Measurements from ENCODE around the gene SDHA.
"Not testable (repeated sequence)": the region's sequence is repeated elsewhere in the genome, so short reads cannot be mapped to it uniquely, and the experiment has no call there.

The SDHA gene

DNA sequence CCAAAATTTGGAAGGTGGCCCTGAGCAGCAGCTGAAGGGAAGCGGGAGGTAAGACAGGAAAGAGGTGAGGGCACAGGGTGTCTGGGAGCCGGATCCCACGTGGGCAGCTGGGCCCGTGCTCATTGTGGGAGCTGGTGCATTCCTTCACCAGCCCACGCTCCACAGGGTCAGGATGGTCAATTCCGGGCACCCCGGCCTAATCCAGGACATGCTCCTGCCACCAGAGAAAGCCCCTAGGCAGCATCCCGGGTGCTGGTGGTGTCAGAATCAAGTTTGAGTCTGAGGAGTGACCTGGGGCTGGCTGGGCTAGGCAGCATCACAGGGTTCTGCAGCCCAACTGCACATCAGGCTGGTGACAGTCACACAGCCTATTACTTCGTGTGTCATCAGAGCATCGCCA is 46.2 kb downstream of the SDHA start:
- no peak for DNase-seq

GRCh38 chr5:266311-267026 is 48.3 kb downstream of the SDHA start:
- DNase-seq = not testable (repeated sequence)

GRCh38 chr5:267716-268115 is 49.6 kb downstream of the SDHA start:
- no peak for DNase-seq

DNA sequence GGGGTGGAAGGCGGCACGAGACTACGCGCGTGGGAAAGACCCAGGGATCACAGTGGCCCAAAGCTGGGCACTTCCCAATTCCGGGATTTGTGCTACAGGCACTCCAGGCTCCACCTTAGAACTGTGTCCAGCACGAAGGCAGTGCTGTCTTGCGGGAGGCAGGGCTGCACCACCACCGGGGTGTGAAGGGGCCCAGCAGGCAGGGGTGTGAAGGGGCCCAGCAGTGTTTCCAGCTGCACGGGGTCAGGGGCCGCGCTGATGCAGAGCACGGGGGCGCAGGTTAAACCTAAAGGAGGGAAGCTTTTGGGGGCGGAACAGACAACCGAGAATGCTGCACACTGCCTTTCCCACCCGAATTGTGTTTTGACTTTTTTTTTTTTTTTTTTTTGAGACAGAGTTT is 52.2 kb downstream of the SDHA start:
- no peak for DNase-seq

DNA sequence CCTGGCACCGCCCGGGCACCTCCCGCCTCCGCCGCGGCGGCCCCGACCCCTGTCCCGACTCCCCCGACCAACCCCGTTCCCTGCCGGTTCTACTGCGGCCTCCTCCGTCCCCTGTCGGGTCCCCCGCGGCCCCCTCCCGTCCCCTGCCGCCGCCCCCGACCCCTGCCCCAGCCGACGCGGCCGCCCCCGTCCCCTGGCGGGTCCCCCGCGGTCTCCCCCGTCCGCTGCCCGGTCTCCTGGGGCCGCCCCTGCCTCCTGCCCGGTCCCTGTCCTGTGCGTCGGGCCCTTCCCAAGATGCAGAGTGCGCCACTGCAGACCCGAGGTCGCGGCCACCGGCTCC is 53.7 kb downstream of the SDHA start:
- not testable (repeated sequence) for DNase-seq

DNA sequence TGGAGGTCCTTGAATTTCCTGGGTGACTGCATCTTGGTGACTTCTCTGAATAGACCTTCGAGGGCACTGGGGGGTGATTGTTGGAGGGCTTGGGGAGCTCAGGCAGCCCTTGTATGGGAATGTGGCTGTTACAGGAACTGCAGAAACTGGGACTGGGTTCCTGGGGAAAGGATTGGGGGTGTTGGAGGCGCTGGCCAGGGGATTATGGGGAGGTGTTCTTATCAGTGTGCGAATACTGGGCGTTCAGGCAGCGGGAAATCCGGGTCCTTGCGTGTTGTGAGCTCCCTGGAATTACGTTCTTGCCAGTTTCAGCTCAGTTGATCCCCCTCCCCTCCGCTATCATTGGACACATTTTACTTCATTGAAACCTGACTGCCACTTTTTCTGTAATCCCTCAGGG is 55.0 kb downstream of the SDHA start:
- DNase-seq = not testable (repeated sequence)

DNA sequence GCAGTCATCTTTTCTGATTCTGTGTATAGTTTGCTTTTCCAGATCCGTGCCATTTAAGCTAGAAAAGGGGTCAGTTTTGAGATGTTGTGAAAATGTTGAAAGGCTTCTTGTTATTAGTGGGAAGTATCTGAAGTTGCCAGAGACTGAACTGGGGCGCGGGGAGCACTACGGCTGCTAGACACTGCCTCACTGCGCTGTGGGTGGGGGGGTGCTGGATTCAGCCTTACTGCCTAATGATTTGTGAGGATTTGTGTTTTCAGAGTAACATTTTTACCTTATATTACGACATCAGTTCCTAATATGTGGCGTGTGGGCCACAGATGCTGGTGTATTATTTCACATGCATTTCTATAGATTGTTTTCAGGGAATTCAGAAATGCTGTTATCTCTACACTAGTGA is 55.4 kb downstream of the SDHA start:
- not testable (repeated sequence) for DNase-seq

GRCh38 chr5:274346-274745 is 56.2 kb downstream of the SDHA start:
- not testable (repeated sequence) for DNase-seq

- DNase-seq = no peak
These were observed 60.5 kb downstream of the SDHA start for GRCh38 chr5:278646-279045.

DNA sequence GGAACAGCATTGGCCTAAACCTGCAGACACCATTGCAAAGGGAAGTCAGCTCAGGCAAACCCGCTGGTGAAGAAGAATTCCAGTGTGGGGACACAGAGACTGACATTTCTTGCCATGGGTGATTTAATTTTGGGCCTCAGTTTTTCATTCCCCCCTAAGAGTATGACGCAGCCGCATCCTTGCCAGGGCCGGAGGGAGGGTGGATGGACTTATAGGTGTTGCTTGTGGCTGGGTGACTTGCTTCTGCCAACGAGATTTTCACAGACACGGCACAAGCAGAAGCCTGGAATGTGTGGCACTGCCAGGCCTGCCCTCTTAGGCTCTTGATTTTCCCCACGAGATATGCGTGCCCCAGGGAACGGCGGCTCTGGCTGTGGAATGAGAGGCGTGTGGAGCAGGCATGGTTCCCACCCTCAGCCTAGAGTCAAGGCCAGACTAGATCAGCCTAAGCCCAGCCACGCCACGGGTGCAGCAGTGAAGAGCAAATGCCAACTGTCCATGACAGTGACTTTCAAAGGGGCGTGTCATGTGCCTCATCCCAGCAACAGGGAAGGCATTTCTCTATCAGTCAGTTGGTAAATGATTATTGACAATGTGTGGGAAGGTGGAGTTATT is 61.0 kb downstream of the SDHA start:
- DNase-seq = not testable (repeated sequence)

GRCh38 chr5:285991-286557 is 68.0 kb downstream of the SDHA start:
- DNase-seq = no peak

DNA sequence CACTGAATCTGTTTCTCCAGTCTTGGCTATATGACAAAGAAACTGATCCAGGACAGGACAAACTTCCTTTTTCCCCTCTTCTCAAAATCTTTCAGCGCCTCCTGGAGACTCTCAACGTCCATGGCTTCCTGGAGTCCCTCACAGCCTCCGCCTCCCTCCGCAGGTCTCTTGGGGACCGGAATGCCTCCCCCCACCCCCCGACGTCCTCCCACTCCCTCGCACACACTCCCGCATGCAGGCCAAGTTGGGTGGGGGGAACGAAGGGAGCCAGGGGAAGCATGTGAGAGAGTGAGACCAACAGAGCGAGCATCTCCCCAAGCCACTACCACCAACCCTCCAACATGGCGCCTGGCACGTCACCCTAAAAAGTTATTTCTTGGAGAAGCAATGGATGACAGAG is 72.1 kb downstream of the SDHA start:
- not testable (repeated sequence) for DNase-seq

GRCh38 chr5:291345-291744 is 73.2 kb downstream of the SDHA start:
- not testable (repeated sequence) for DNase-seq

DNA sequence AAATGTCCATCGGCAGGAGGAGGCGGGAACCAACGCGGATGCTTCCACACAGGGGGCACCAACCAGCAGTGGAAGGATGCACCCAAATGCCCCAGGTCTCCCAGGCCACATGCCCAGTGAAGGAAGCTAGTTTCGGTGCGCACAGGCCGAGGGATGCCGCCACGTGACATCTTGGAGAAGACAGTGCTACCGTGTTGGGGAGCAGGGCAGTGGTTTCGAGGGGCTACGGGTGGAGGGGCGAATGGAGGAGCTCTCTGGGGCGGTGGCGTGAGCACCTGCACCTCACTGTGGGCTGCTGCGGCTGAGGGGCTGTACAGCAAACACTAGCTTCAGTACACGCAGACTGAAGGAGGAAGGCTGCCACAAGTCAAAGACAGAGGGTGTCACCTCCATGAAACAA is 76.7 kb downstream of the SDHA start:
- not testable (repeated sequence) for DNase-seq

GRCh38 chr5:296207-296606 is 78.1 kb downstream of the SDHA start:
- DNase-seq = peak in 1 of 2 experiments; percentile 64

DNA sequence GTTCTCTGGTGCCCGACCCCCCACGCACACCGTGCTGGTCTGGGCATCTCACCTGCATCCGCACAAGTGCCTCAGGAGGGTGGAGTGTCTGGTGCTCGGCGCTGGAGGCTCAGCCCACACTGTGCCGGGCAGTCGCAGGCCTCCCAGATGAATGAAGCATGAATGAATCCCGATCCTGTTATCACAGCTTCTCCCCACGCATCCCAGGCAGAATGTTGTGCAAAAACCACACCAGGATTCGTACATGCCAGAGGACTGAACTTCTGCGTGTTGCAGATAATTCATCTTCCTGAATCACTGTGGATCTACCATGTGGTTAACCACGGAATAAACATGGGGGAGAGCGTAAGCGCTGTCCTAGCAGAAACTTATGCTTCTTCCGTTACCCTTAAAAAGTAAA is 78.8 kb downstream of the SDHA start:
- peak in 1 of 2 experiments; percentile 40 for DNase-seq

- DNase-seq = peak in 1 of 2 experiments; percentile 73
These were observed 79.3 kb downstream of the SDHA start for GRCh38 chr5:297448-297847.

DNA sequence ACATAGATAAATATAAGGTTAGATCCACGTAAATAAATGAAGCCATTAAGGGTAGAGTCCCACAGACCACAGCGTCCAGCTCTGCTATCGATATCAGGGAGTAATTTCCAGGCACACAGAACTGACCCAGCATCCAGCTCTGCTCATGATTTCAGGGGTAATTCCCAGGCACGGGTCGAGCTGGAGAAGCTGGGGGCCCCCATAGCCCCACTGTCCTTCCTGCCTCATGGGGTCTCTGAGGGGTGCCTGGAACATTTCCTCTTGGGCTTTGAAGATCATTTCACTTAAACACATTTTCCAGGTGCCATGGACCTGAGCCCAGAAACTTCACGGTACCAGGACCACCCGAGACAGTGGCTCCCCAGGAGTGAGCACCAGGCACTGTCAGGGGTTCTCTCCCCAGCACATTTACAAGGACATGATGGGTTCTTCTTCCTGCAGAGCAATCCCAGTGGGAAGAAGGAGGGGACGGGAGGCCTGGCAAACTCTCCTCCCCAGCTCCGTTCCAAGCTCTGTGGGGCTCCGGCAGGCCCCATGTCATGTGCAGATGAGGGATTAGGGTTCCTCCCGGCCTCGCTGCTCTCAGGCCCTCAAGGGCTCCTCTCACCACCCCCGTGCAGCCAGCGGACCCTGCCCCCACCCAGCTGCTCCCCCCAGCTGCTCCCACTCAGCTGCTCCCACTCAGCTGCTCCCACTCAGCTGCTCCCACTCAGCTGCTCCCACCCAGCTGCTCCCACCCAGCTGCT is 80.0 kb downstream of the SDHA start:
- not testable (repeated sequence) for DNase-seq

DNA sequence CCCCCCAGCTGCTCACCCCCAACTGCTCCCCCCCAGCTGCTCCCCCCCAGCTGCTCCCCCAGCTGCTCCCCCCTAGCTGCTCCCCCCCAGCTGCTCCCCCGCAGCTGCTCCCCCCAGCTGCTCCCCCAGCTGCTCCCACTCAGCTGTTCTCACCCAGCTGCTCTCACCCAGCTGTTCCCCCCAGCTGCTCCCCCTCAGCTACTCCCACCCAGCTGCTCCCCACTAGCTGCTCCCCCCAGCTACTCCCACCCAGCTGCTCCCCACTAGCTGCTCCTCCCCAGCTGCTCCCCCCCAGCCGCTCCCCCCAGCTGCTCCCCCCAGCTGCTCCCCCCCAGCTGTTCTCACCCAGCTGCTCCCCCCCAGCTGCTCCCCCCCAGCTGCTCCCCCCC is 80.6 kb downstream of the SDHA start:
- DNase-seq = no peak

DNA sequence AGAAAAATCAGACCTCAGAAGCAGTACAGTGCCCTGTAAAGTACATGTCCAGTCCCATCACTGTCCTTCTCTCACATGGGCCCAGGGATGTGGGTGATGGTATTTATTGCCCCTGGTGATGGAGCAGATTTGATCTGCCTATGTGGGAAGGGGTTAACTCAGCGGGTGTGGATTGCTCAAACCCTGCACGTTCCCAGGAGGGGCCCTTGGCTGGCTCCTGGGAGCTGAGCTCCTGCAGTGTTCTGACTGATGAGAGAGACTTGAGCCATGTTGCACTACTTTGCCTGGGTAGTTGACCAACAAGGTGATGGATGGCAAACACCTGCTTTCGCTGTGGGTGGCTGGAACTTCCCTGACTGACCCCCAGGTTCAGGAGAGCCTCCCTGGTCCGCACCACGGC is 81.8 kb downstream of the SDHA start:
- DNase-seq = not testable (repeated sequence)

- not testable (repeated sequence) for DNase-seq
These were observed 82.7 kb downstream of the SDHA start for GRCh38 chr5:300691-301435.

- DNase-seq = peak; percentile 89 to 96
These were observed 84.3 kb downstream of the SDHA start for GRCh38 chr5:302416-302815.

DNA sequence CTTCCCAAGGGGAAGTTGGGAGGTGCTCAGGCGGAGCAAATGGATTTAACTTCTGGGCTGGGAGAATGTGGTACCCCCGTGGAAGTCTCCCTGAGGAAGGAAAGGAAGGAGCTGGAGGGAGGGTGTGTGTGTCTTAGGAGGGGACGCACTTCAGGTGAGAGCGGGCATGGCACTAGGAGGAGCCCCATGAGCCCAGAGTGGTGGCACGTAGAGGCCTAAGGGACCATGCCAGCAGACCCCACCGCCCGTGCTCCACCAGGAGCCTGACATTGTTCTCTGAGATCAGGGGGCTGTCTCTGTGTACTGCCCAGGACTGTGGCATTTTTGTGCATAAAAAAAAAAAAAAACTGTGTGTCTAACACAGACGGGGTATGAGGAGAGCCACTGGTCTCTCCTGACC is 84.8 kb downstream of the SDHA start:
- DNase-seq = no peak
